Measurements from ENCODE around the gene CMBL. TPM values are rescaled to one million over a fixed set of nuclear protein-coding genes. Genes with fewer than 3 reads are reported as not detected.

CMBL gene
- total and polyA plus RNA-seq, 2 of the 13 experiments (the other 11 are each of a cell fraction or from before 2014, with no cell fraction given) = 11.5 to 17.0 TPM

DNA sequence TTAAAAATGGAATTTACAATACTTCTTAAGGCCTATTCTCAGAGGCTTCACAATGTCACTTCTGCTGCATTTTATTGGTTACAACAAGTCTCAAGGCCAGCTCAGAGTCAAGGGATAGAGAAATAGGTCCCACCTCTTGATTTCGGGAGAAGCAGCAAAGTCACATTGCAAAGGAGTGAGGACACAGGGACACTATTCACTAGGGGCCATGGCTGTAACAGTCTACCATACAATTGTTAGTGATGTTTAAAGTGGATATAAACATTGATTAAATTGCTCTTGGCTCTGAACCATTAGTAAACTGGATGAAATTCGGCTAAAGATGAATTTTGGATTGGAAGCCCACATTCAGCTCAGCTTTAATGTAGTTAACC lies 21.7 kb upstream of the CMBL start:
- TF ChIP-seq ZNF572 (CRISPR knock-in tag; IDR thresholded peaks at IDR 0.05) (no peak), ZNF124 (CRISPR knock-in tag; IDR thresholded peaks at IDR 0.05) (no peak), PPARG (CRISPR knock-in tag; conservative IDR thresholded peaks at IDR 0.05) (no peak), ZNF296 (CRISPR knock-in tag; conservative IDR thresholded peaks at IDR 0.05) (no peak), MYNN (CRISPR knock-in tag; IDR thresholded peaks at IDR 0.05; ENCODE audit: low read depth) (no peak), SIX4 (CRISPR knock-in tag; IDR thresholded peaks at IDR 0.05) (no peak), ZNF138 (CRISPR knock-in tag; IDR thresholded peaks at IDR 0.05; ENCODE audit: low read depth) (no peak), ZNF615 (CRISPR knock-in tag; IDR thresholded peaks at IDR 0.05; ENCODE audit: borderline replicate concordance) (no peak)
- TF ChIP-seq, protein P1, sequence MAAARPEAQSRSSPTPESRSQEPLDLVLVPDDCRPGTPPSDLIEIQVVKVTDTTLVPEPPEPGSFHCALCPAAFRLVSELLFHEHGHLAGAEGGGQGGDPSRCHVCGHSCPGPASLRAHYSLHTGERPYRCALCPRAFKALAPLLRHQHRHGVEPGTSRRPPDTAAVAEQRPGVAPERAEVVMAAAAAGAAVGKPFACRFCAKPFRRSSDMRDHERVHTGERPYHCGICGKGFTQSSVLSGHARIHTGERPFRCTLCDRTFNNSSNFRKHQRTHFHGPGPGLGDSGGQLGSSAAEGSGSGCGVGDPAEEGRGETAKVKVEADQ (CRISPR knock-in tag; IDR thresholded peaks at IDR 0.05; ENCODE audit: borderline replicate concordance) = no peak
- TF ChIP-seq, protein P2, sequence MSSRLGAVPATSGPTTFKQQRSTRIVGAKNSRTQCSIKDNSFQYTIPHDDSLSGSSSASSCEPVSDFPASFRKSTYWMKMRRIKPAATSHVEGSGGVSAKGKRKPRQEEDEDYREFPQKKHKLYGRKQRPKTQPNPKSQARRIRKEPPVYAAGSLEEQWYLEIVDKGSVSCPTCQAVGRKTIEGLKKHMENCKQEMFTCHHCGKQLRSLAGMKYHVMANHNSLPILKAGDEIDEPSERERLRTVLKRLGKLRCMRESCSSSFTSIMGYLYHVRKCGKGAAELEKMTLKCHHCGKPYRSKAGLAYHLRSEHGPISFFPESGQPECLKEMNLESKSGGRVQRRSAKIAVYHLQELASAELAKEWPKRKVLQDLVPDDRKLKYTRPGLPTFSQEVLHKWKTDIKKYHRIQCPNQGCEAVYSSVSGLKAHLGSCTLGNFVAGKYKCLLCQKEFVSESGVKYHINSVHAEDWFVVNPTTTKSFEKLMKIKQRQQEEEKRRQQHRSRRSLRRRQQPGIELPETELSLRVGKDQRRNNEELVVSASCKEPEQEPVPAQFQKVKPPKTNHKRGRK (CRISPR knock-in tag; IDR thresholded peaks at IDR 0.05) = no peak
- no peak overlapping the region for H3K4me2 ChIP-seq (ENCODE audit: low read depth, low read length)
- no peak overlapping the region for H3K9ac ChIP-seq (ENCODE audit: insufficient read depth, low read depth, low read length)
- intact Hi-C loops (cut with micrococcal nuclease; ENCODE audit: unreplicated experiment) (no loop called here), in situ Hi-C loops (cut with HindIII; ENCODE audit: extremely low pct_ligation_motif_present, low pct_unique_long_range_greater_than_20kb) (no loop called here)
- no peaks in the 10 kb centered on the region for H4K20me1 ChIP-seq (ENCODE audit: insufficient read depth, low read length)
- H3K27me3 ChIP-seq (ENCODE audit: control insufficient read depth in 1 of 2, insufficient read depth in 2 of 2, low read length in 2 of 2) = peaks cover 0 to 11% of the 10 kb centered on the region in 2 experiments; a peak in 1 of 5 replicates
- no peaks in the 10 kb centered on the region for H3K36me3 ChIP-seq (replicated peaks in 1 of 2; ENCODE audit: control insufficient read depth in 1 of 2, insufficient read depth in 2 of 2, low read length in 2 of 2)
- H3K79me2 ChIP-seq (ENCODE audit: insufficient read depth, low read length) = no peaks in the 10 kb centered on the region
- BruUV-seq (replicated peaks) = no TSS peak
- H2AFZ ChIP-seq (ENCODE audit: low read length) = no peak overlapping the region
- peaks cover 44% of the 10 kb centered on the region for H3K4me1 ChIP-seq (ENCODE audit: insufficient read depth, low read length)
- no peak for ATAC-seq
- CTCF ChIA-PET (ENCODE audit: low intra/inter-chr PET ratio, low total read pairs) = no interaction called here
- no peaks in the 10 kb centered on the region for H3K9me3 ChIP-seq (ENCODE audit: low read length)
- no peak overlapping the region for H3K4me3 ChIP-seq (replicated peaks in 1 of 3; ENCODE audit: insufficient read depth in 1 of 3, low read depth in 2 of 3, low read length in 3 of 3)
- 19% methylated on average over 2 of the region's 2 CpGs for WGBS (ENCODE audit: low lambda C conversion rate)
- no peak for DNase-seq (ENCODE audit: low spot score)
- POLR2A ChIA-PET = interaction anchor here (1.8 kb wide), 1 partner anchor 24 kb away, joined by 9 read pairs; the partner anchor contains the start of gene MARCHF6
- FAIRE-seq = no peak
- H3K27ac ChIP-seq (ENCODE audit: extremely low read length, insufficient read depth, low read length) = no peak overlapping the region

Measured in HepG2 (cell line).